ENCODE measurements around the gene UBASH3B. TPM values are rescaled to one million over a fixed set of nuclear protein-coding genes. Genes with fewer than 3 reads are reported as not detected.

UBASH3B gene
- polyA plus RNA-seq, 4 donors = 0.89 to 2.1 (median 1.0) TPM

DNA sequence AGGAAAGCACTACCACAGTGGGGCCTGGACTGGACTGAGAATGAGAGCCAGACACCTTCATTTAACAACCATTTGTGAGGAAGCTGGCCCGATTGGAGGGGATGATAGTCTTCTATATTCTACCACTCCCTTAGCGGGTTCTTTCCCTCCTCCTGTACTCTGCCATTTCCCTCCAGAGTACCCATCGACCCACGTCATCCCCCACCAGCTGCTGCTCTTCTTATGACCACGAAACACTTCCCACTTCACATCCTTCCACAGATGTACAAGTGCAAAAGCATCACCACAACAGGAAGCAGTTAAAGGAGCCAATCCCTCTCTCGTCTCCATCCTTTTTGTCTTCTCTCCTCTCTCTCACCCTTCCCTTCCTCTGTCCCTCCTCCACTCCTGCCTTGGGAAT lies 18.0 kb upstream of the UBASH3B start:
- Histone ChIP-seq H3K27me3 (ENCODE audit: control insufficient read depth in 3 of 3, insufficient read depth in 3 of 3, low read length in 3 of 3) (no peaks in the 10 kb centered on the region), H3K4me1 (ENCODE audit: control insufficient read depth in 3 of 3, insufficient read depth in 2 of 3, low read depth in 1 of 3, low read length in 2 of 3) (no peaks in the 10 kb centered on the region), H3K36me3 (ENCODE audit: control insufficient read depth in 3 of 3, insufficient read depth in 2 of 3, low read depth in 1 of 3, low read length in 3 of 3) (no peaks in the 10 kb centered on the region), H3K4me3 (ENCODE audit: low read depth in 1 of 3, low read length in 3 of 3) (no peak overlapping the region), H3K27ac (ENCODE audit: low read depth in 1 of 3, low read length in 2 of 3) (no peak overlapping the region), H3K9me3 (ENCODE audit: control insufficient read depth in 2 of 2, insufficient read depth in 1 of 2, low read depth in 1 of 2, low read length in 1 of 2) (no peaks in the 10 kb centered on the region)
- DNase-seq = peak in 1 of 2 donors; percentile 10
- no peak for FAIRE-seq
- 48 to 58% (median 56%) methylated on average over 6 of the region's 6 CpGs for WGBS, 3 donors

DNA sequence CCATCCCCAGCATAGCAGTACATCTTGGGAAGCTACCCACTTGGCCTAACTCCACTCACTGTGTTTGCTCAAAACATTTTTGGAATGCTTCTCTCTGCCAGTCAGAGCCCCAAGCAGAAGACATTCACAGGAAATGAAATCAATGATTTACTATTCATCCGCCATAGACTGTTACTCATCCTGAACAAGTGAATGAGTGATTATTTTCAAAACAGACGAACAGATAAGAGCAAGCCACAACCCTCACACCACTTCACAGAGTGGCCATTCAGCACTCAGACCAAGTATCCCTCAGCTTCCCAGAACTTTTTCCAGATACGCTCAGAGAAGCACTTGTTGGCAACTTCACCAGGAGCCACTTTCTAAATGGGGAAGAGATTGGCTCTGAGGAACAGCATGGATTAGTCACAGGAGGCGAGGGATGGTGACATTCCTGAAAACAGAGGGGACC lies 13.0 kb upstream of the UBASH3B start:
- H3K27ac ChIP-seq (ENCODE audit: low read depth in 1 of 3, low read length in 2 of 3) = no peak overlapping the region
- no peak for FAIRE-seq

GRCh38 chr11:122642971-122643370 lies 12.6 kb upstream of the UBASH3B start:
- no peaks in the 10 kb centered on the region for H3K27me3 ChIP-seq (ENCODE audit: control insufficient read depth in 3 of 3, insufficient read depth in 3 of 3, low read length in 3 of 3)
- DNase-seq = no peak
- no peak for FAIRE-seq
- H3K36me3 ChIP-seq (ENCODE audit: control insufficient read depth in 3 of 3, insufficient read depth in 2 of 3, low read depth in 1 of 3, low read length in 3 of 3) = no peaks in the 10 kb centered on the region
- no peaks in the 10 kb centered on the region for H3K9me3 ChIP-seq (ENCODE audit: control insufficient read depth in 2 of 2, insufficient read depth in 1 of 2, low read depth in 1 of 2, low read length in 1 of 2)
- WGBS, 3 donors = 70 to 83% (median 72%) methylated on average over 6 of the region's 6 CpGs
- H3K4me1 ChIP-seq (ENCODE audit: control insufficient read depth in 3 of 3, insufficient read depth in 2 of 3, low read depth in 1 of 3, low read length in 2 of 3) = no peaks in the 10 kb centered on the region
- no peak overlapping the region for H3K27ac ChIP-seq (ENCODE audit: low read depth in 1 of 3, low read length in 2 of 3)
- no peak overlapping the region for H3K4me3 ChIP-seq (ENCODE audit: low read depth in 1 of 3, low read length in 3 of 3)

More for the DNA sequence above, 13.0 kb upstream of the UBASH3B start:
- 29 to 57% (median 46%) methylated on average over 4 of the region's 4 CpGs for WGBS, 3 donors
- H3K4me3 ChIP-seq (ENCODE audit: low read depth in 1 of 3, low read length in 3 of 3) = no peak overlapping the region
- no peaks in the 10 kb centered on the region for H3K36me3 ChIP-seq (ENCODE audit: control insufficient read depth in 3 of 3, insufficient read depth in 2 of 3, low read depth in 1 of 3, low read length in 3 of 3)
- DNase-seq = no peak
- H3K27me3 ChIP-seq (ENCODE audit: control insufficient read depth in 3 of 3, insufficient read depth in 3 of 3, low read length in 3 of 3) = no peaks in the 10 kb centered on the region
- H3K4me1 ChIP-seq (ENCODE audit: control insufficient read depth in 3 of 3, insufficient read depth in 2 of 3, low read depth in 1 of 3, low read length in 2 of 3) = no peaks in the 10 kb centered on the region
- no peaks in the 10 kb centered on the region for H3K9me3 ChIP-seq (ENCODE audit: control insufficient read depth in 2 of 2, insufficient read depth in 1 of 2, low read depth in 1 of 2, low read length in 1 of 2)

GRCh38 chr11:122645847-122646246 lies 9.7 kb upstream of the UBASH3B start:
- DNase-seq = no peak
- Histone ChIP-seq H3K9me3 (ENCODE audit: control insufficient read depth in 2 of 2, insufficient read depth in 1 of 2, low read depth in 1 of 2, low read length in 1 of 2) (no peaks in the 10 kb centered on the region), H3K27ac (ENCODE audit: low read depth in 1 of 3, low read length in 2 of 3) (no peak overlapping the region), H3K4me1 (ENCODE audit: control insufficient read depth in 3 of 3, insufficient read depth in 2 of 3, low read depth in 1 of 3, low read length in 2 of 3) (no peaks in the 10 kb centered on the region), H3K27me3 (ENCODE audit: control insufficient read depth in 3 of 3, insufficient read depth in 3 of 3, low read length in 3 of 3) (no peaks in the 10 kb centered on the region), H3K36me3 (ENCODE audit: control insufficient read depth in 3 of 3, insufficient read depth in 2 of 3, low read depth in 1 of 3, low read length in 3 of 3) (no peaks in the 10 kb centered on the region), H3K4me3 (ENCODE audit: low read depth in 1 of 3, low read length in 3 of 3) (no peak overlapping the region)
- WGBS, 3 donors = 94 to 96% (median 95%) methylated on average over 5 of the region's 5 CpGs
- no peak for FAIRE-seq

DNA sequence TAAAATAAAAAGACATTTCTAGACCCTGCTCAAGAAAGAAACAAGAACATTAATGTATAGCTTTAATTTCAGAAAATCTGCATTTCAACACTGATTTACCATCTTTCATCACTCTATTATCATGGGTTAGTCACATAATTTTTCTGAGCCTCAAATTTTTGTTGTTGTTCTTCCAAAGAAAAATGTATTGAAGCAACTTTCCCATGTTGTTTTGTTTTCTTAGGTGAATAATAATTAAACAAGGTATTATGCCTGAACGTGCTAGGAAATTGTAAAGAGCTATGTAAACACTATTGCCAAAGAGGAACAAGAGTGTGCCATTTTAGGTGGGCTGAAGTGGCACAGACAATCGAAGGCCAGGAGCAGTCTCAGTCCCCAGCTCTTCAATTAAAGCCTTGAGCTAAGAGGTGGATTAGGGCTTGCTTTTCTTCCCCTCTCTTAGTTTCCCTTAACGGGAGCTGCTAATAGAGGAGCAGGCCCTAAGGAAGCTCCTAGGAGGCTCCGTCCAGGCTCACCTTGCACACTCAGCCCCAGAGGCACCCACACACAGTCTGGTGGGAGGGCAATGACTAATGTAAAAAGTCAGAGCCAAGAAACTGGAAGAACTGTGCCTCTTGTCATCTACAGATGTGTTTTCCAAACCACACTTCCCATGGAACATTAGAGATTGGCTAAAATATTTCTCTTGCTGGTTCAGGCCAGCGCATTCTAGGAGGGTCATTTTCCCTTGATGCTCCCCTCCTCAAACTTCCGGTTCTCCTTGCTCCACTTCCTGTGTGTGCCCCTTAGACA lies 8.8 kb upstream of the UBASH3B start:
- no peaks in the 10 kb centered on the region for H3K4me1 ChIP-seq (ENCODE audit: control insufficient read depth in 3 of 3, insufficient read depth in 2 of 3, low read depth in 1 of 3, low read length in 2 of 3)
- no peaks in the 10 kb centered on the region for H3K36me3 ChIP-seq (ENCODE audit: control insufficient read depth in 3 of 3, insufficient read depth in 2 of 3, low read depth in 1 of 3, low read length in 3 of 3)
- no peaks in the 10 kb centered on the region for H3K27me3 ChIP-seq (ENCODE audit: control insufficient read depth in 3 of 3, insufficient read depth in 3 of 3, low read length in 3 of 3)
- H3K4me3 ChIP-seq (ENCODE audit: low read depth in 1 of 3, low read length in 3 of 3) = no peak overlapping the region
- FAIRE-seq (no peak), DNase-seq (no peak)
- H3K27ac ChIP-seq (ENCODE audit: low read depth in 1 of 3, low read length in 2 of 3) = no peak overlapping the region
- no peaks in the 10 kb centered on the region for H3K9me3 ChIP-seq (ENCODE audit: control insufficient read depth in 2 of 2, insufficient read depth in 1 of 2, low read depth in 1 of 2, low read length in 1 of 2)
- 69 to 80% (median 75%) methylated on average over 6 of the region's 6 CpGs for WGBS, 3 donors

- H3K4me3 ChIP-seq (ENCODE audit: low read depth in 1 of 3, low read length in 3 of 3) = no peak overlapping the region
- H3K9me3 ChIP-seq (ENCODE audit: control insufficient read depth in 2 of 2, insufficient read depth in 1 of 2, low read depth in 1 of 2, low read length in 1 of 2) = no peaks in the 10 kb centered on the region
- DNase-seq (no peak), FAIRE-seq (no peak)
- no peaks in the 10 kb centered on the region for H3K36me3 ChIP-seq (ENCODE audit: control insufficient read depth in 3 of 3, insufficient read depth in 2 of 3, low read depth in 1 of 3, low read length in 3 of 3)
- H3K4me1 ChIP-seq (ENCODE audit: control insufficient read depth in 3 of 3, insufficient read depth in 2 of 3, low read depth in 1 of 3, low read length in 2 of 3) = no peaks in the 10 kb centered on the region
- no peak overlapping the region for H3K27ac ChIP-seq (ENCODE audit: low read depth in 1 of 3, low read length in 2 of 3)
- peaks cover 0 to 5% (median 0%) of the 10 kb centered on the region in 3 donors for H3K27me3 ChIP-seq (ENCODE audit: control insufficient read depth in 3 of 3, insufficient read depth in 3 of 3, low read length in 3 of 3)
Measured at GRCh38 chr11:122647736-122648275, 7.7 kb upstream of the UBASH3B start.

DNA sequence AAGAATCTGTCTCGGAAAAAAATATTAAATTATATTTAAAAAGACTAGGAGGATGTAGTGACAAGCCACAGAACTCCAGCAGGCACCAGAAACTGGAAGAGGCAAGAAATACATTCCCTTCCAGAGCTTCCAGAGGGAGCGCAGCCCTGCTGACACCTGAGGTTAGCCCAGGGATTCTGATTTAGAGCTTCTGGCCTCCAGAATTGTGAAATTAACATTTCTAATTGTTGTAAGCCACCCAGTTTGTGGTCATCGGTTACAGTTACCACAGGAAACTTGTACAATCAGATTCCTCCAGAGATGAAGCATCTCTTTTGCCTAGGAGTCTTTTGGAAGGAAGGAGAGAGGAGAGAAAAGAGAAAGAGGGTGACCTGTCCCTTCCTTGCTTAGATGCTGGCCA lies 6.4 kb upstream of the UBASH3B start:
- Histone ChIP-seq H3K36me3 (ENCODE audit: control insufficient read depth in 3 of 3, insufficient read depth in 2 of 3, low read depth in 1 of 3, low read length in 3 of 3) (no peaks in the 10 kb centered on the region), H3K4me3 (ENCODE audit: low read depth in 1 of 3, low read length in 3 of 3) (no peak overlapping the region), H3K4me1 (ENCODE audit: control insufficient read depth in 3 of 3, insufficient read depth in 2 of 3, low read depth in 1 of 3, low read length in 2 of 3) (no peaks in the 10 kb centered on the region), H3K27ac (ENCODE audit: low read depth in 1 of 3, low read length in 2 of 3) (no peak overlapping the region), H3K27me3 (ENCODE audit: control insufficient read depth in 3 of 3, insufficient read depth in 3 of 3, low read length in 3 of 3) (peaks cover 0 to 12% (median 0%) of the 10 kb centered on the region in 3 donors), H3K9me3 (ENCODE audit: control insufficient read depth in 2 of 2, insufficient read depth in 1 of 2, low read depth in 1 of 2, low read length in 1 of 2) (no peaks in the 10 kb centered on the region)
- DNase-seq (no peak), FAIRE-seq (no peak)
- 73 to 92% (median 83%) methylated on average over 3 of the region's 3 CpGs for WGBS, 3 donors

DNA sequence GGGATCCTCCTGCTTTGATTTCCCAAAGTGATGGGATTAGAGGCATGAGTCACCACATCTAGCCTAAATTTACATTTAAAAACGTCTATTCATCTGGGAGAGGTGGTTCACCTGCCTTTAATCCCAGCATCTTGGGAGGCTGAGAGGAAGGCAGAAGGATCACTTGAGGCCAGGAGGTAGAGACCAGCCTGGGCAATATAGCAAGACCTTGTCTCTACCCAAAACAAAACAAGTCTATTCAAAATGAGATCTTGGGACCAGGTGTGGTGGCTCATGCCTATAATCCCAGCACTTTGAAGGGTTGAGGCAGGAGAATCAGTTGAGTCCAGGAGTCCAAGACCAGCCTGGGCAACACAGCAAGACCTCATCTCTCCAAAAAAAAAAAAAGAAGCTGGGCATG lies 4.9 kb upstream of the UBASH3B start:
- Histone ChIP-seq H3K4me1 (ENCODE audit: control insufficient read depth in 3 of 3, insufficient read depth in 2 of 3, low read depth in 1 of 3, low read length in 2 of 3) (peaks cover 0 to 4% (median 0%) of the 10 kb centered on the region in 3 donors), H3K4me3 (ENCODE audit: low read depth in 1 of 3, low read length in 3 of 3) (no peak overlapping the region), H3K27me3 (ENCODE audit: control insufficient read depth in 3 of 3, insufficient read depth in 3 of 3, low read length in 3 of 3) (peaks cover 0 to 21% (median 0%) of the 10 kb centered on the region in 3 donors), H3K36me3 (ENCODE audit: control insufficient read depth in 3 of 3, insufficient read depth in 2 of 3, low read depth in 1 of 3, low read length in 3 of 3) (no peaks in the 10 kb centered on the region), H3K9me3 (ENCODE audit: control insufficient read depth in 2 of 2, insufficient read depth in 1 of 2, low read depth in 1 of 2, low read length in 1 of 2) (no peaks in the 10 kb centered on the region), H3K27ac (ENCODE audit: low read depth in 1 of 3, low read length in 2 of 3) (no peak overlapping the region)
- FAIRE-seq (no peak), DNase-seq (no peak)
- WGBS, 3 donors = 13 to 38% (median 19%) methylated on average over 1 of the region's 1 CpG
